OCI-LY1 (cell line): Measurements from ENCODE around the gene SV2C.

ENCODE experiments used
- EZH2 ChIP-seq: fragments of 200-600 bp; sonication (generic), shearing (Covaris generic); IDR thresholded peaks from 2 replicates; pipeline ENCODE4 v1.8.0; 2017; ENCODE audit warnings: borderline replicate concordance, mixed run types, mild to moderate bottlenecking, antibody characterized with exemption, low read length, moderate library complexity, mixed read lengths
- TF ChIP-seq, protein P1 (sequence below): fragments of 200-600 bp; sonication (generic), shearing (Covaris generic); IDR thresholded peaks from 2 replicates; pipeline ENCODE4 v1.5.1; 2017; ENCODE audit warnings: mild to moderate bottlenecking, antibody characterized with exemption, low read length, moderate library complexity, mixed read lengths

GRCh38 chr5:76342474-76342873 lies 259.3 kb downstream of the SV2C start:
- TF ChIP-seq, protein P1, sequence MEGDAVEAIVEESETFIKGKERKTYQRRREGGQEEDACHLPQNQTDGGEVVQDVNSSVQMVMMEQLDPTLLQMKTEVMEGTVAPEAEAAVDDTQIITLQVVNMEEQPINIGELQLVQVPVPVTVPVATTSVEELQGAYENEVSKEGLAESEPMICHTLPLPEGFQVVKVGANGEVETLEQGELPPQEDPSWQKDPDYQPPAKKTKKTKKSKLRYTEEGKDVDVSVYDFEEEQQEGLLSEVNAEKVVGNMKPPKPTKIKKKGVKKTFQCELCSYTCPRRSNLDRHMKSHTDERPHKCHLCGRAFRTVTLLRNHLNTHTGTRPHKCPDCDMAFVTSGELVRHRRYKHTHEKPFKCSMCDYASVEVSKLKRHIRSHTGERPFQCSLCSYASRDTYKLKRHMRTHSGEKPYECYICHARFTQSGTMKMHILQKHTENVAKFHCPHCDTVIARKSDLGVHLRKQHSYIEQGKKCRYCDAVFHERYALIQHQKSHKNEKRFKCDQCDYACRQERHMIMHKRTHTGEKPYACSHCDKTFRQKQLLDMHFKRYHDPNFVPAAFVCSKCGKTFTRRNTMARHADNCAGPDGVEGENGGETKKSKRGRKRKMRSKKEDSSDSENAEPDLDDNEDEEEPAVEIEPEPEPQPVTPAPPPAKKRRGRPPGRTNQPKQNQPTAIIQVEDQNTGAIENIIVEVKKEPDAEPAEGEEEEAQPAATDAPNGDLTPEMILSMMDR: no peak
- no peak for TF ChIP-seq EZH2
